Endothelial cell (in vitro differentiated cells): ENCODE data around the gene TGFB2. TPM values are rescaled to one million over a fixed set of nuclear protein-coding genes. Genes with fewer than 3 reads are reported as not detected.

Source experiments
- DNase-seq: peaks from one replicate; pipeline ENCODE4 v3.0.0; 2021; ENCODE audit warnings: low spot score
- H3K27ac Mint-ChIP-seq: one replicate; pipeline ENCODE4 v1.8.0; 2021; ENCODE audit warnings: mixed read lengths, inconsistent platforms; ENCODE audit not compliant: unreplicated experiment
- H3K27me3 Mint-ChIP-seq: one replicate; pipeline ENCODE4 v1.8.0; 2021; ENCODE audit warnings: mild to moderate bottlenecking, moderate library complexity, mixed read lengths, inconsistent platforms; ENCODE audit not compliant: unreplicated experiment
- H3K36me3 Mint-ChIP-seq: one replicate; pipeline ENCODE4 v1.8.0; 2021; ENCODE audit warnings: mild to moderate bottlenecking, low read depth, mixed read lengths, inconsistent platforms; ENCODE audit not compliant: unreplicated experiment
- H3K4me1 Mint-ChIP-seq: one replicate; pipeline ENCODE4 v1.8.0; 2021; ENCODE audit warnings: mild to moderate bottlenecking, mixed read lengths, inconsistent platforms; ENCODE audit not compliant: unreplicated experiment
- H3K4me3 Mint-ChIP-seq: one replicate; pipeline ENCODE4 v1.8.0; 2021; ENCODE audit warnings: mild to moderate bottlenecking, mixed read lengths, inconsistent platforms; ENCODE audit not compliant: unreplicated experiment
- H3K9me3 Mint-ChIP-seq: one replicate; pipeline ENCODE4 v1.8.0; 2021; ENCODE audit warnings: mixed read lengths, inconsistent platforms; ENCODE audit not compliant: unreplicated experiment
- CTCF ChIP-seq: fragments of 200-600 bp; sonication (generic); IDR thresholded peaks from one replicate; pipeline ENCODE4 v1.5.0; 2021; ENCODE audit warnings: antibody characterized with exemption; ENCODE audit not compliant: unreplicated experiment
- total RNA-seq: library from RNA; stranded (reverse); fragmentation: NEBNext Ultra II Directional; extraction: Animal tissue kit (Norgen Biotek cat#: 25700); gene quantifications from one replicate; pipeline ENCODE4 v1.2.1, GENCODE V29; 2021; ENCODE audit not compliant: unreplicated experiment

The TGFB2 gene
- total RNA-seq, 1 donor from 2014 or later, result 0.62 TPM

- no peaks in the 10 kb centered on the region for H3K27me3 Mint-ChIP-seq
- no peak overlapping the region for H3K4me3 Mint-ChIP-seq
- no peaks in the 10 kb centered on the region for H3K9me3 Mint-ChIP-seq
- no peak overlapping the region for H3K27ac Mint-ChIP-seq
- no peak for DNase-seq
- TF ChIP-seq CTCF, result no peak
- no peaks in the 10 kb centered on the region for H3K36me3 Mint-ChIP-seq
- peaks cover 12% of the 10 kb centered on the region for H3K4me1 Mint-ChIP-seq
Measured at GRCh38 chr1:218474128-218474527, 129.0 kb downstream of the TGFB2 start.

- Mint-ChIP-seq H3K27me3 (no peaks in the 10 kb centered on the region), H3K4me1 (peaks cover 12% of the 10 kb centered on the region), H3K4me3 (no peak overlapping the region), H3K36me3 (no peaks in the 10 kb centered on the region), H3K27ac (no peak overlapping the region), H3K9me3 (no peaks in the 10 kb centered on the region)
- TF ChIP-seq CTCF, result no peak
- DNase-seq, result no peak
Measured at GRCh38 chr1:218475275-218475674, 130.1 kb downstream of the TGFB2 start.

- Mint-ChIP-seq H3K9me3 (no peaks in the 10 kb centered on the region), H3K4me3 (no peak overlapping the region), H3K27ac (no peak overlapping the region), H3K27me3 (no peaks in the 10 kb centered on the region), H3K36me3 (no peaks in the 10 kb centered on the region), H3K4me1 (peaks cover 12% of the 10 kb centered on the region)
- no peak for DNase-seq
- no peak for TF ChIP-seq CTCF
Measured at GRCh38 chr1:218475699-218476098, 130.6 kb downstream of the TGFB2 start.

DNA sequence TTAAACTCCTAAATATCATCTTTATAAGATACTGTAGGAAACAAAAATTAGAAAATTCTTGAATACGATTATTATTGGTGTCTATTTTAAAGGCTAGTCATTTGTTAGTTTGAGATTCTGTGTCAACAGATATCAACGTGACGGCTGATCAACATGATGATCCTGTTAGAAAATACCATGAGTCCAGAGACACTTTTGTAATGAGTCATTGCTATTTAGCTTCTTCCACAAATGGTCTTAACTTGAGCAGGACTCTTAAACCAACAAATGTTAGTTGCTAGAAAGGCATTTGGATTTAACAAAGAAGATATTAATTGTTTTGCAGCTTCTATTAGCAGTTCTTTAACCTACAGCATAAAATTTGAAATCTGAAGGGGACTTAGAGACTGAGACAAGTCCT, 131.2 kb downstream of the TGFB2 start:
- TF ChIP-seq CTCF, result no peak
- no peak overlapping the region for H3K4me3 Mint-ChIP-seq

DNA sequence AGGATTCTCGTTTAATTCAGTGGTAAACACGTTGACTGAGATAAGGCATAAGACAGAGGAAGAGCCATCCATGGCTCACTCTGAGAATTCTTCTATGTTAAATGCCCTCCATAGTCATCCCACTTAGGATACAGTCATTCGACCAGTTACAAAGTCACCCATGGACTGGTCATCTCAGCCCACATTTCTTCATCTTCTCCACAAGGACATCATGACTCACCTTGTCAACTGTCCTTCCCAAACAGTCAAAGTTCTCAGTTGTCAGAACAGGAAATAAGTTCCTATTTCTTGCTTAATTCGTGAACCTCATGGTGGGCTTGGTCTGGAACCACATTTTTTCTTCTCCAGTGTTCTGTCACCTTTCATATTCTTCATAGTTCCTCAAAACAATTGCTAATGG, 133.2 kb downstream of the TGFB2 start:
- no peak for DNase-seq
- H3K4me3 Mint-ChIP-seq, result no peak overlapping the region
- no peak for TF ChIP-seq CTCF
- H3K4me1 Mint-ChIP-seq, result peaks cover 8% of the 10 kb centered on the region
- no peak overlapping the region for H3K27ac Mint-ChIP-seq
- H3K36me3 Mint-ChIP-seq, result no peaks in the 10 kb centered on the region
- H3K27me3 Mint-ChIP-seq, result no peaks in the 10 kb centered on the region
- no peaks in the 10 kb centered on the region for H3K9me3 Mint-ChIP-seq

More for the DNA sequence above, 131.2 kb downstream of the TGFB2 start:
- H3K4me1 Mint-ChIP-seq, result peaks cover 12% of the 10 kb centered on the region
- no peaks in the 10 kb centered on the region for H3K9me3 Mint-ChIP-seq
- H3K27ac Mint-ChIP-seq, result no peak overlapping the region
- H3K36me3 Mint-ChIP-seq, result no peaks in the 10 kb centered on the region
- no peaks in the 10 kb centered on the region for H3K27me3 Mint-ChIP-seq
- no peak for DNase-seq
